OCI-LY7 (cell line): ENCODE measurements around the gene NOP56. TPM values are rescaled to one million over a fixed set of nuclear protein-coding genes. Genes with fewer than 3 reads are reported as not detected.

ENCODE experiments used
- BruUV-seq: library from RNA; stranded (reverse); fragments of 400-500 nt; replicated peaks from 2 replicates; lab custom pipeline; 2021; lab: Mats Ljungman, UMichigan
- CTCF ChIA-PET: fragments of 300-600 bp; sonication (Branson Sonifier 250); formaldehyde crosslinking; loops from one replicate; lab custom pipeline; 2022; ENCODE audit warnings: antibody characterized with exemption; ENCODE audit not compliant: unreplicated experiment; lab: Charles Lee
- POLR2A ChIA-PET: fragments of 300-600 bp; sonication (Branson Sonifier 250); formaldehyde crosslinking; loops from one replicate; lab custom pipeline; 2022; ENCODE audit warnings: antibody characterized with exemption; lab: Charles Lee
- DNase-seq: peaks from one replicate; pipeline ENCODE4 v3.0.0-alpha.2; 2015; ENCODE audit warnings: low spot score
- H2AFZ ChIP-seq: fragments of 200-600 bp; sonication (generic), shearing (Covaris generic); 2 replicates; pipeline ENCODE4 v1.6.1; 2014; ENCODE audit warnings: mild to moderate bottlenecking, antibody characterized with exemption, low read length, moderate library complexity
- H3K27ac ChIP-seq: fragments of 200-600 bp; sonication (generic); 2 replicates; pipeline ENCODE4 v1.5.1; 2014; ENCODE audit warnings: mixed run types, low read depth, mild to moderate bottlenecking, moderate library complexity, low read length, inconsistent platforms; ENCODE audit not compliant: poor library complexity, severe bottlenecking
- H3K36me3 ChIP-seq: fragments of 200-600 bp; sonication (generic); 2 replicates; pipeline ENCODE4 v1.6.1; 2014; ENCODE audit warnings: mild to moderate bottlenecking, antibody characterized with exemption, low read length, moderate library complexity, mixed read lengths; ENCODE audit not compliant: insufficient read depth
- H3K4me1 ChIP-seq: fragments of 200-600 bp; sonication (generic); 2 replicates; pipeline ENCODE4 v1.5.1; 2014; ENCODE audit warnings: mild to moderate bottlenecking, low read length; ENCODE audit not compliant: insufficient read depth, poor library complexity, severe bottlenecking
- H3K4me2 ChIP-seq: fragments of 200-600 bp; sonication (generic); 2 replicates; pipeline ENCODE4 v1.6.1; 2014; ENCODE audit warnings: mild to moderate bottlenecking, low read length
- H3K4me3 ChIP-seq: fragments of 200-600 bp; sonication (generic); 2 replicates; pipeline ENCODE4 v1.5.1; 2014; ENCODE audit warnings: mild to moderate bottlenecking, low read depth, low read length; ENCODE audit not compliant: poor library complexity, severe bottlenecking
- H3K79me2 ChIP-seq: fragments of 200-600 bp; sonication (generic); 2 replicates; pipeline ENCODE4 v1.6.1; 2016; ENCODE audit warnings: low read depth, mild to moderate bottlenecking, low read length, moderate library complexity, mixed read lengths; ENCODE audit not compliant: insufficient read depth
- H3K9me2 ChIP-seq: fragments of 200-600 bp; sonication (generic); 2 replicates; pipeline ENCODE4 v1.6.1; 2016; ENCODE audit warnings: mild to moderate bottlenecking, low read length, mixed read lengths; ENCODE audit not compliant: insufficient read depth
- H3K9me3 ChIP-seq: fragments of 200-600 bp; sonication (generic); 2 replicates; pipeline ENCODE4 v1.6.1; 2014; ENCODE audit warnings: mild to moderate bottlenecking, mixed run types, low read length, mixed read lengths
- H4K20me1 ChIP-seq: fragments of 200-600 bp; sonication (generic); 2 replicates; pipeline ENCODE4 v1.6.1; 2014; ENCODE audit warnings: mild to moderate bottlenecking, antibody characterized with exemption, low read length, moderate library complexity, mixed read lengths; ENCODE audit not compliant: insufficient read depth
- CTCF ChIP-seq: fragments of 200-600 bp; sonication (generic); conservative IDR thresholded peaks from 2 replicates; pipeline ENCODE4 v1.5.1; 2014; ENCODE audit warnings: mild to moderate bottlenecking, antibody characterized with exemption, low read length, moderate library complexity, mixed read lengths
- EZH2phosphoT487 ChIP-seq: fragments of 200-600 bp; sonication (generic); IDR thresholded peaks from 2 replicates; pipeline ENCODE4 v1.6.1; 2018; ENCODE audit warnings: low read depth, borderline replicate concordance, mild to moderate bottlenecking, mixed run types, antibody characterized with exemption, low read length, moderate library complexity, mixed read lengths
- intact Hi-C: fragments of 100-400 bp; cut with micrococcal nuclease; formaldehyde crosslinking; loops from one replicate; pipeline ENCODE4 v1.10.0; 2022; ENCODE audit not compliant: unreplicated experiment
- total RNA-seq, 2 experiments: library from RNA; depleted of rRNA in 1 of 2; stranded (reverse); fragments of >200 nt in 1 of 2; shearing (Covaris generic) in 1 of 2; gene quantifications; 2 replicates each; pipeline ENCODE4 v1.2.3, GENCODE V29; 2014 to 2022

Gene NOP56
- total RNA-seq, 2 experiments from 2014 or later, result 544 to 580 TPM

GRCh38 chr20:2699775-2700413 lies 47.5 kb downstream of the NOP56 start:
- no TSS peak for BruUV-seq
- Histone ChIP-seq H3K9me3 (no peaks in the 10 kb centered on the region), H3K36me3 (no peaks in the 10 kb centered on the region), H4K20me1 (no peaks in the 10 kb centered on the region), H3K27ac (no peak overlapping the region), H3K9me2 (no peaks in the 10 kb centered on the region), H3K4me3 (no peak overlapping the region), H3K4me1 (no peaks in the 10 kb centered on the region), H2AFZ (no peak overlapping the region), H3K4me2 (no peak overlapping the region), H3K79me2 (no peaks in the 10 kb centered on the region)
- POLR2A ChIA-PET, result no interaction called here
- CTCF ChIA-PET, result no interaction called here
- intact Hi-C loops, result no loop called here
- TF ChIP-seq EZH2phosphoT487, result no peak
- TF ChIP-seq CTCF, result no peak
- DNase-seq, result no peak

- Histone ChIP-seq H3K4me1 (no peaks in the 10 kb centered on the region), H3K36me3 (no peaks in the 10 kb centered on the region), H3K9me2 (no peaks in the 10 kb centered on the region), H3K4me3 (no peak overlapping the region), H3K79me2 (no peaks in the 10 kb centered on the region), H3K27ac (no peak overlapping the region), H3K9me3 (no peaks in the 10 kb centered on the region), H3K4me2 (no peak overlapping the region), H4K20me1 (no peaks in the 10 kb centered on the region), H2AFZ (no peak overlapping the region)
- CTCF ChIA-PET, result no interaction called here
- DNase-seq, result no peak
- POLR2A ChIA-PET, result no interaction called here
- intact Hi-C loops, result no loop called here
- TF ChIP-seq EZH2phosphoT487 (no peak), CTCF (no peak)
- BruUV-seq, result no TSS peak
Observed at GRCh38 chr20:2700913-2701620, 48.6 kb downstream of the NOP56 start.

GRCh38 chr20:2701671-2702081 lies 49.2 kb downstream of the NOP56 start:
- Histone ChIP-seq H4K20me1 (no peaks in the 10 kb centered on the region), H3K27ac (no peak overlapping the region), H3K9me2 (no peaks in the 10 kb centered on the region), H3K9me3 (no peaks in the 10 kb centered on the region), H3K36me3 (no peaks in the 10 kb centered on the region), H3K79me2 (no peaks in the 10 kb centered on the region), H2AFZ (no peak overlapping the region), H3K4me2 (no peak overlapping the region), H3K4me3 (no peak overlapping the region), H3K4me1 (no peaks in the 10 kb centered on the region)
- BruUV-seq, result no TSS peak
- TF ChIP-seq EZH2phosphoT487 (no peak), CTCF (no peak)
- intact Hi-C loops, result no loop called here
- ChIA-PET CTCF (no interaction called here), POLR2A (no interaction called here)
- no peak for DNase-seq
